ENCODE data around the gene ZNF430. TPM values are rescaled to one million over a fixed set of nuclear protein-coding genes. Genes with fewer than 3 reads are reported as not detected.

Gene ZNF430
- total and polyA plus RNA-seq, 2 of the 8 experiments (the other 6 are each of a cell fraction or from before 2014, with no cell fraction given): 4.1 to 16.1 TPM

DNA sequence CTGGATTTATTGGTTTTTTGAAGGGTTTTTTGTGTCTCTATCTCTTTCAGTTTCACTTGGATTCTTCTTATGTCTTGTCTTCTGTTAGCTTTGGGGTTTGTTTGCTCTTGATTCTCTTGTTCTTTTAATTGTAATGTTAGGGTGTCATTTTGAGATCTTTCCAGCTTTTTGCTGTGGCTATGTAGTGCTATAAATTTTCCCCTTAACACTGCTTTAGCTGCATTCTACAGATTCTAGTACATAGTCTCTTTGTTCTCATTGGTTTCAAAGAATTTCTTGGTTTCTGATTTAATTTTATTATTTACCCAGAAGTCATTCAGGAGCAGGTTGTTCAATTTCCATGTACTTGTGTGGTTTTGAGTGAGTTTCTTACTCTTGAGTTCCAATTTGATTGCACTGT is 24.6 kb downstream of the ZNF430 start:
- H3K14ac ChIP-seq (ENCODE audit: insufficient read length): no peak overlapping the region
- no peak overlapping the region for H2AFZ ChIP-seq (ENCODE audit: low read length)
- H4K20me1 ChIP-seq (replicated peaks in 1 of 2; ENCODE audit: control insufficient read depth in 1 of 2, insufficient read depth in 2 of 2, low read length in 2 of 2): no peaks in the 10 kb centered on the region
- no peaks in the 10 kb centered on the region for H3K27me3 ChIP-seq (replicated peaks in 1 of 4; ENCODE audit: control insufficient read depth in 3 of 4, extremely low read depth in 1 of 4, insufficient read depth in 3 of 4, low read length in 3 of 4)
- no peak overlapping the region for H2BK12ac ChIP-seq (ENCODE audit: low read depth, low read length)
- ChIA-PET POLR2A (ENCODE audit: partially characterized antibody) (no interaction called here), CTCF (ENCODE audit: partially characterized antibody) (interaction anchor here (0.9 kb wide), 1 partner anchor 487 kb away, joined by 4 read pairs; no protein-coding TSS in a partner anchor)
- no peak overlapping the region for H4K8ac ChIP-seq (ENCODE audit: extremely low read depth, insufficient read depth, low read length)
- H3K23ac ChIP-seq (ENCODE audit: insufficient read length): no peak overlapping the region
- H4K91ac ChIP-seq (replicated peaks; ENCODE audit: insufficient read length, low read length): no peak overlapping the region
- no peak overlapping the region for H2BK5ac ChIP-seq (ENCODE audit: low read depth, low read length)
- no peak overlapping the region for H4K5ac ChIP-seq (ENCODE audit: insufficient read length, low read depth, low read length)
- H3K4me2 ChIP-seq (ENCODE audit: insufficient read depth in 1 of 2, low read depth in 2 of 2, low read length in 2 of 2): no peak overlapping the region
- peaks cover 3% of the 10 kb centered on the region; the same call in 1 of the 2 replicates for H3K79me1 ChIP-seq (ENCODE audit: low read depth, low read length)
- H3K36me3 ChIP-seq (ENCODE audit: control insufficient read depth in 2 of 4, insufficient read depth in 4 of 4, low read length in 3 of 4): peaks cover 0 to 18% (median 2%) of the 10 kb centered on the region in 4 experiments; a peak in 3 of 8 replicates
- FAIRE-seq (no peak), DNase-seq (ENCODE audit: low read depth in 1 of 2, low spot score in 2 of 2) (no peak)
- peaks cover 0 to 4% of the 10 kb centered on the region in 2 experiments; a peak in 2 of 4 replicates for H3K9me3 ChIP-seq (ENCODE audit: insufficient read depth in 2 of 2, low read depth in 1 of 2, low read length in 1 of 2)
- no peak overlapping the region for H3K56ac ChIP-seq (replicated peaks; ENCODE audit: insufficient read length, low read depth, low read length)
- H2BK20ac ChIP-seq (ENCODE audit: low read length): no peak overlapping the region
- TF ChIP-seq YY1 (IDR thresholded peaks at IDR 0.05; ENCODE audit: low read depth, low read length) (no peak), HDAC2 (IDR thresholded peaks at IDR 0.05; ENCODE audit: borderline replicate concordance in 1 of 2, low read depth in 2 of 2, low read length in 2 of 2) (no peak), RAD21 (IDR thresholded peaks at IDR 0.05 in 1 of 2, conservative IDR thresholded peaks at IDR 0.05 in 1 of 2; ENCODE audit: low read depth in 2 of 2, low read length in 2 of 2) (no peak), JUN (IDR thresholded peaks at IDR 0.05; ENCODE audit: low read depth, low read length) (no peak), NRF1 (IDR thresholded peaks at IDR 0.05; ENCODE audit: low read depth, low read length) (no peak), POLR2AphosphoS5 (IDR thresholded peaks at IDR 0.05; ENCODE audit: low read depth, low read length) (no peak), CBX8 (IDR thresholded peaks at IDR 0.05; ENCODE audit: borderline replicate concordance, low read depth, low read length) (no peak), GTF2F1 (IDR thresholded peaks at IDR 0.05; ENCODE audit: borderline replicate concordance, low read depth, low read length) (no peak), RFX5 (IDR thresholded peaks at IDR 0.05; ENCODE audit: borderline replicate concordance, low read depth, low read length) (no peak), EGR1 (IDR thresholded peaks at IDR 0.05; ENCODE audit: borderline replicate concordance, low read depth, low read length) (no peak), EP300 (IDR thresholded peaks at IDR 0.05; ENCODE audit: borderline replicate concordance in 1 of 2, low read depth in 2 of 2, low read length in 2 of 2) (no peak), SIRT6 (IDR thresholded peaks at IDR 0.05; ENCODE audit: low read length) (no peak), POU5F1 (IDR thresholded peaks at IDR 0.05; ENCODE audit: low read depth, low read length) (no peak)
- TF ChIP-seq, protein P1, sequence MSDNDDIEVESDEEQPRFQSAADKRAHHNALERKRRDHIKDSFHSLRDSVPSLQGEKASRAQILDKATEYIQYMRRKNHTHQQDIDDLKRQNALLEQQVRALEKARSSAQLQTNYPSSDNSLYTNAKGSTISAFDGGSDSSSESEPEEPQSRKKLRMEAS (IDR thresholded peaks at IDR 0.05): no peak
- H3K27ac ChIP-seq (ENCODE audit: low read depth, low read length): no peak overlapping the region
- no peak overlapping the region for H3K4ac ChIP-seq (replicated peaks; ENCODE audit: insufficient read length, low read depth, low read length)
- H3K79me2 ChIP-seq (ENCODE audit: control insufficient read depth in 1 of 2, insufficient read depth in 2 of 2, low read length in 2 of 2): peaks cover 0 to 13% of the 10 kb centered on the region in 2 experiments; a peak in 2 of 4 replicates
- no peak overlapping the region for H2AK5ac ChIP-seq (ENCODE audit: low read depth, low read length)
- H2BK120ac ChIP-seq (replicated peaks; ENCODE audit: low read depth, low read length): no peak overlapping the region
- H3K9ac ChIP-seq (replicated peaks in 1 of 4; ENCODE audit: extremely low read depth in 1 of 4, low read depth in 3 of 4, low read length in 3 of 4): no peak overlapping the region
- no peak overlapping the region for H3K4me3 ChIP-seq (ENCODE audit: extremely low read depth in 1 of 4, insufficient read depth in 2 of 4, low read depth in 3 of 4, low read length in 4 of 4)
- H3K4me1 ChIP-seq (replicated peaks in 1 of 4; ENCODE audit: control insufficient read depth in 3 of 4, insufficient read depth in 4 of 4, low read length in 3 of 4): no peaks in the 10 kb centered on the region
- no peak overlapping the region for H3K18ac ChIP-seq (ENCODE audit: extremely low read depth, low read length)
- no peak overlapping the region for H2BK15ac ChIP-seq (ENCODE audit: low read length)
- H3K23me2 ChIP-seq (ENCODE audit: low read depth, low read length): no peaks in the 10 kb centered on the region
